WTC11 (cell line): Measurements from ENCODE around the gene FOXI1. TPM values are rescaled to one million over a fixed set of nuclear protein-coding genes. Genes with fewer than 3 reads are reported as not detected.

Source experiments
- ATAC-seq: fragments of 200-7000 bp; cut with Tn5 transposase; 2 replicates; pipeline ENCODE4 v1.10.0; 2021; ENCODE audit warnings: mild to moderate bottlenecking, moderate library complexity
- CTCF ChIA-PET: fragments of 300-600 bp; sonication (Branson Sonifier 250); formaldehyde crosslinking; loops from one replicate; lab custom pipeline; 2021; ENCODE audit warnings: antibody characterized with exemption; lab: Charles Lee
- POLR2A ChIA-PET: fragments of 350-600 bp; sonication (Branson Sonifier 250); formaldehyde crosslinking; loops from one replicate; lab custom pipeline; 2021; ENCODE audit warnings: antibody characterized with exemption; lab: Charles Lee
- DNase-seq: peaks from one replicate; pipeline ENCODE4 v3.0.0; 2021; ENCODE audit warnings: low spot score
- H3K27ac Mint-ChIP-seq: 2 replicates; pipeline ENCODE4 v1.8.0; 2021; ENCODE audit warnings: mixed read lengths
- H3K27me3 Mint-ChIP-seq: 2 replicates; pipeline ENCODE4 v1.8.0; 2021; ENCODE audit warnings: low read depth, mild to moderate bottlenecking, moderate library complexity, mixed read lengths
- H3K36me3 Mint-ChIP-seq: 2 replicates; pipeline ENCODE4 v1.8.0; 2021; ENCODE audit warnings: mixed read lengths
- H3K4me1 Mint-ChIP-seq: 2 replicates; pipeline ENCODE4 v1.8.0; 2022; ENCODE audit warnings: mixed read lengths
- H3K4me3 Mint-ChIP-seq: 2 replicates; pipeline ENCODE4 v1.8.0; 2021; ENCODE audit warnings: mild to moderate bottlenecking, moderate library complexity, mixed read lengths
- H3K9me3 Mint-ChIP-seq: 2 replicates; pipeline ENCODE4 v1.8.0; 2021; ENCODE audit warnings: mixed read lengths
- JAZF1 ChIP-seq: fragments of 250-450 bp; sonication (Bioruptor Pico); IDR thresholded peaks from 2 replicates; pipeline ENCODE4 v1.9.0; 2021; ENCODE audit warnings: moderate library complexity, mild to moderate bottlenecking, inconsistent platforms
- JUN ChIP-seq: sonication (generic); formaldehyde crosslinking; IDR thresholded peaks from 2 replicates; pipeline ENCODE4 v1.8.0; 2023; ENCODE audit warnings: mild to moderate bottlenecking, missing genetic modification reagents
- MXD4 ChIP-seq: fragments of 250-450 bp; sonication (Bioruptor Pico); IDR thresholded peaks from 2 replicates; pipeline ENCODE4 v1.8.0; 2021; ENCODE audit warnings: mild to moderate bottlenecking, moderate library complexity, borderline replicate concordance
- MYBL2 ChIP-seq: sonication (generic); formaldehyde crosslinking; IDR thresholded peaks from 2 replicates; pipeline ENCODE4 v1.8.1; 2023; ENCODE audit warnings: mild to moderate bottlenecking, moderate library complexity, missing genetic modification reagents
- NFE2L1 ChIP-seq: sonication (generic); formaldehyde crosslinking; IDR thresholded peaks from 2 replicates; pipeline ENCODE4 v1.8.1; 2023; ENCODE audit warnings: missing genetic modification reagents
- RORB ChIP-seq: fragments of 250-450 bp; sonication (Bioruptor Pico); IDR thresholded peaks from 2 replicates; pipeline ENCODE4 v1.9.0; 2021; ENCODE audit warnings: mild to moderate bottlenecking
- SMAD3 ChIP-seq: sonication (generic); formaldehyde crosslinking; IDR thresholded peaks from 2 replicates; pipeline ENCODE4 v1.8.0; 2022; ENCODE audit warnings: missing genetic modification reagents, mild to moderate bottlenecking, borderline replicate concordance
- SP1 ChIP-seq: sonication (generic); formaldehyde crosslinking; conservative IDR thresholded peaks from 2 replicates; pipeline ENCODE4 v1.8.1; 2022; ENCODE audit warnings: missing genetic modification reagents
- TCF7 ChIP-seq: sonication (generic); formaldehyde crosslinking; IDR thresholded peaks from 2 replicates; pipeline ENCODE4 v1.8.0; 2022; ENCODE audit warnings: mild to moderate bottlenecking, low read depth, missing genetic modification reagents, moderate library complexity
- TP53 ChIP-seq: sonication (generic); formaldehyde crosslinking; IDR thresholded peaks from 2 replicates; pipeline ENCODE4 v1.8.1; 2023; ENCODE audit warnings: mild to moderate bottlenecking, missing genetic modification reagents
- ZNF121 ChIP-seq: sonication (generic); formaldehyde crosslinking; IDR thresholded peaks from 2 replicates; pipeline ENCODE4 v1.8.0; 2023; ENCODE audit warnings: missing genetic modification reagents
- ZNF396 ChIP-seq: fragments of 250-450 bp; sonication (Bioruptor Pico); IDR thresholded peaks from 2 replicates; pipeline ENCODE4 v1.8.0; 2021; ENCODE audit warnings: mild to moderate bottlenecking, moderate library complexity, borderline replicate concordance
- total RNA-seq: library from RNA; stranded (reverse); gene quantifications from 3 replicates; pipeline ENCODE4 v1.2.3, GENCODE V29; 2021
- TF ChIP-seq, protein P1 (sequence below): sonication (generic); formaldehyde crosslinking; IDR thresholded peaks from 2 replicates; pipeline ENCODE4 v1.8.0; 2022; ENCODE audit warnings: mild to moderate bottlenecking, missing genetic modification reagents
- TF ChIP-seq, protein P2 (sequence below): sonication (generic); formaldehyde crosslinking; IDR thresholded peaks from 2 replicates; pipeline ENCODE4 v1.8.1; 2023; ENCODE audit warnings: mild to moderate bottlenecking, moderate library complexity, missing genetic modification reagents
- TF ChIP-seq, protein P3 (sequence below): sonication (generic); formaldehyde crosslinking; IDR thresholded peaks from 2 replicates; pipeline ENCODE4 v1.8.1; 2023; ENCODE audit warnings: mild to moderate bottlenecking, missing genetic modification reagents, moderate library complexity
- TF ChIP-seq, protein P4 (sequence below): sonication (generic); formaldehyde crosslinking; IDR thresholded peaks from 2 replicates; pipeline ENCODE4 v1.8.0; 2022; ENCODE audit warnings: mild to moderate bottlenecking, missing genetic modification reagents
- TF ChIP-seq, protein P5 (sequence below): sonication (generic); formaldehyde crosslinking; IDR thresholded peaks from 2 replicates; pipeline ENCODE4 v1.8.1; 2023; ENCODE audit warnings: mild to moderate bottlenecking, missing genetic modification reagents, borderline replicate concordance
- TF ChIP-seq, protein P6 (sequence below): fragments of 250-450 bp; sonication (Bioruptor Pico); IDR thresholded peaks from 2 replicates; pipeline ENCODE4 v2.1.2; 2022; ENCODE audit warnings: mild to moderate bottlenecking, moderate library complexity

Gene FOXI1
- total RNA-seq, 1 experiment from 2014 or later: not detected

DNA sequence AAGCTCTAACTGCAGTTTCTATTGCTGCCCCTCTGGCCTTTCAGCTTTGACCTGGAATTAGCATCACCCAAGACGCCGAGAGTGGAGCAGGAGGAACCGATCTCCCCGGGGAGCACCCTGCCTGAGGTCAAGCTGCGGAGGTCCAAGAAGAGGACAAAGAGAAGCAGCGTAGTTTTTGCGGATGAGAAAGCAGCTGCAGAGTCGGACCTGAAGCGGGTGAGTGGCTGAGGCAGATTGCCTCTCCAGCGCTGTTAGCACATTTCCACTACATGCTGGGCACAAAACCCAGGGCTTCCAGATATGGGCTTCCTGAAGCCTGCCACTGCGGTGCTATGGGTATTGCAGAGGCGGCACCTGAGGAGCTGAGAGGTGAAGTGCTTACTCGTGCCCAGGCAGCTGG is 26.8 kb upstream of the FOXI1 start (continued):
- TF ChIP-seq, protein P1, sequence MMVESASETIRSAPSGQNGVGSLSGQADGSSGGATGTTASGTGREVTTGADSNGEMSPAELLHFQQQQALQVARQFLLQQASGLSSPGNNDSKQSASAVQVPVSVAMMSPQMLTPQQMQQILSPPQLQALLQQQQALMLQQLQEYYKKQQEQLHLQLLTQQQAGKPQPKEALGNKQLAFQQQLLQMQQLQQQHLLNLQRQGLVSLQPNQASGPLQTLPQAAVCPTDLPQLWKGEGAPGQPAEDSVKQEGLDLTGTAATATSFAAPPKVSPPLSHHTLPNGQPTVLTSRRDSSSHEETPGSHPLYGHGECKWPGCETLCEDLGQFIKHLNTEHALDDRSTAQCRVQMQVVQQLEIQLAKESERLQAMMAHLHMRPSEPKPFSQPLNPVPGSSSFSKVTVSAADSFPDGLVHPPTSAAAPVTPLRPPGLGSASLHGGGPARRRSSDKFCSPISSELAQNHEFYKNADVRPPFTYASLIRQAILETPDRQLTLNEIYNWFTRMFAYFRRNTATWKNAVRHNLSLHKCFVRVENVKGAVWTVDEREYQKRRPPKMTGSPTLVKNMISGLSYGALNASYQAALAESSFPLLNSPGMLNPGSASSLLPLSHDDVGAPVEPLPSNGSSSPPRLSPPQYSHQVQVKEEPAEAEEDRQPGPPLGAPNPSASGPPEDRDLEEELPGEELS (CRISPR knock-in tag): no peak
- TF ChIP-seq JAZF1 (CRISPR knock-in tag) (no peak), ZNF396 (CRISPR knock-in tag) (no peak), TP53 (CRISPR knock-in tag) (no peak), SMAD3 (CRISPR knock-in tag) (no peak), TCF7 (no peak)

DNA sequence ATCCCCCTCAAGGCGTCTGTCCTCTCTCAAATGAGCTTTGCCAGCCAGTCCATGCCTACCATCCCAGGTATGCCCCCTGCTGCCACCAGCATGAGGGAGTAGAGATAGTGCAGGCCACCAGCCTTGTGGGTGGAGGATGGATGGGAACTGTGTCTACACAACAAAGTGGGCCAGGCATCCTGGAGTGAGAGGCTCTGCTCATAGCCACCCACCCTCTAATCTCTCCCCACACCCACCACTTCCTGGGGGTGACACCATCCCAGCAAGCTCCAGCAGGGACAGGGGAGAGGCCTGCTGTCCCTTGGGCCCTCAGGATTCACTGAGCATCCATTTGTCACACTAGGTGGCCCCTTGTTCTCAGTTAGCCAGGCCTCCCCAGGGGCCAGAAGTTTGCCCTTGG is 25.5 kb upstream of the FOXI1 start:
- ATAC-seq: no peak
- Mint-ChIP-seq H3K4me3 (no peak overlapping the region), H3K27me3 (no peaks in the 10 kb centered on the region), H3K36me3 (no peaks in the 10 kb centered on the region), H3K9me3 (no peaks in the 10 kb centered on the region), H3K4me1 (no peaks in the 10 kb centered on the region), H3K27ac (no peak overlapping the region)
- TF ChIP-seq ZNF121: no peak
- TF ChIP-seq, protein P2, sequence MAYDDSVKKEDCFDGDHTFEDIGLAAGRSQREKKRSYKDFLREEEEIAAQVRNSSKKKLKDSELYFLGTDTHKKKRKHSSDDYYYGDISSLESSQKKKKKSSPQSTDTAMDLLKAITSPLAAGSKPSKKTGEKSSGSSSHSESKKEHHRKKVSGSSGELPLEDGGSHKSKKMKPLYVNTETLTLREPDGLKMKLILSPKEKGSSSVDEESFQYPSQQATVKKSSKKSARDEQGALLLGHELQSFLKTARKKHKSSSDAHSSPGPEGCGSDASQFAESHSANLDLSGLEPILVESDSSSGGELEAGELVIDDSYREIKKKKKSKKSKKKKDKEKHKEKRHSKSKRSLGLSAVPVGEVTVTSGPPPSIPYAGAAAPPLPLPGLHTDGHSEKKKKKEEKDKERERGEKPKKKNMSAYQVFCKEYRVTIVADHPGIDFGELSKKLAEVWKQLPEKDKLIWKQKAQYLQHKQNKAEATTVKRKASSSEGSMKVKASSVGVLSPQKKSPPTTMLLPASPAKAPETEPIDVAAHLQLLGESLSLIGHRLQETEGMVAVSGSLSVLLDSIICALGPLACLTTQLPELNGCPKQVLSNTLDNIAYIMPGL (CRISPR knock-in tag): no peak
- no peak for TF ChIP-seq MYBL2 (CRISPR knock-in tag)
- POLR2A ChIA-PET: no interaction called here
- CTCF ChIA-PET: interaction anchor here (1.1 to 1.5 kb wide), 2 partner anchors 9 to 10 kb away, joined by 3 to 5 read pairs; no protein-coding TSS in a partner anchor
- DNase-seq: no peak

DNA sequence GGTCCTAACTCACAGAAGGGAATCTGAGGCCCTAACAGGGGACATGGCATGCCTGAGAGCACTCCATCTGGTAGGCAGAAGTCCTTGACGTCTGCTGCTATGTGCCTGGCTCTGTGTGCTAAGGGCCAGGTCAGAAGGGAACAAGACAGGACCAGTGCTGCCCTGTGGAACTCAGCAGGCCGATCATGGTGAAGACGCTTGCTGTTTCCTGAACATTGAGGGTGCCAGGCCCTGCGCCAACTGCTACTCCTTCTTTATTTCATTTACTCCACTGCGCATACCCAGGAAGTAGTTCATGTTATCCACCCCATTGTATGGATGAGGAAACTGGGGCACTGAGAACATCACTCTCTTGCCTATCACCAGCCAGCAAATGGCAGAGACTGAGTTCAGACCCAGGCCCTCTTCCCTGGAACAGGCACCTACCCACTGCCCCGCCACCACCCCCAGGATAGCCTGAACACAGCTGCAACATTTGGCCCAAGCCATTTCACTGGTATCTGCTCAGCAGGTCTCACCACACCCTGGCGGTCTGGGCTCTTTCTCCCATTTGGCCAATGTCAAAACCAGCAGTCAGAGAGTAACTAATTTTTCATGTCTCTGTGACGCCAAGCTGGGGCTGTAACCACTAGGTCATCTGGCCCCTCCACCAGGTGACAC is 24.8 kb upstream of the FOXI1 start:
- POLR2A ChIA-PET: no interaction called here
- TF ChIP-seq, protein P3, sequence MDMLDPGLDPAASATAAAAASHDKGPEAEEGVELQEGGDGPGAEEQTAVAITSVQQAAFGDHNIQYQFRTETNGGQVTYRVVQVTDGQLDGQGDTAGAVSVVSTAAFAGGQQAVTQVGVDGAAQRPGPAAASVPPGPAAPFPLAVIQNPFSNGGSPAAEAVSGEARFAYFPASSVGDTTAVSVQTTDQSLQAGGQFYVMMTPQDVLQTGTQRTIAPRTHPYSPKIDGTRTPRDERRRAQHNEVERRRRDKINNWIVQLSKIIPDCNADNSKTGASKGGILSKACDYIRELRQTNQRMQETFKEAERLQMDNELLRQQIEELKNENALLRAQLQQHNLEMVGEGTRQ: no peak
- TF ChIP-seq RORB (CRISPR knock-in tag): no peak
- no peak for TF ChIP-seq MXD4
- TF ChIP-seq JUN: no peak
- DNase-seq: no peak
- CTCF ChIA-PET: interaction anchor here (1.1 kb wide), 1 partner anchor 10 kb away, joined by 3 read pairs; no protein-coding TSS in a partner anchor
- Mint-ChIP-seq H3K36me3 (no peaks in the 10 kb centered on the region), H3K27me3 (no peaks in the 10 kb centered on the region), H3K9me3 (no peaks in the 10 kb centered on the region), H3K4me1 (no peaks in the 10 kb centered on the region), H3K27ac (no peak overlapping the region), H3K4me3 (no peak overlapping the region)
- no peak for ATAC-seq

DNA sequence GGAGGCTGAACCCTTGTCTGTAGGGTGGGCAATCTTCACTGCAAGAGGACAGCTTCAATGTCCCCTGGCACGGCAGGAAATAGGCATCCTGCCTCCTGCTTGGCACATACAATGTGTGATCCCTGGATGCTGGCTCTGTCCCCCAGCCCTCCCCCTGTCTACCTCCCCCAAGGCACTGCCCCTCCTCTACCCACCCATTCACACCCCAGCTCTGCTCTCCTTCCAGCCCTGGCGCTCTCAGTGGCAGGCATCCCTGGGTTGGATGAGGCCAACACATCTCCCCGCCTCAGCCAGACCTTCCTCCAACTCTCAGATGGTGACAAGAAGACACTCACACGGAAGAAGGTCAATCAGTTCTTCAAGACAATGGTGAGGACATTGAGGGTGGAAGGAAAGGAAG is 24.1 kb upstream of the FOXI1 start:
- H3K4me3 Mint-ChIP-seq: no peak overlapping the region
- no peaks in the 10 kb centered on the region for H3K4me1 Mint-ChIP-seq
- H3K27me3 Mint-ChIP-seq: no peaks in the 10 kb centered on the region
- POLR2A ChIA-PET: no interaction called here
- no peaks in the 10 kb centered on the region for H3K9me3 Mint-ChIP-seq
- CTCF ChIA-PET: no interaction called here
- no peak overlapping the region for H3K27ac Mint-ChIP-seq
- no peak for ATAC-seq
- no peak for DNase-seq
- no peaks in the 10 kb centered on the region for H3K36me3 Mint-ChIP-seq
- TF ChIP-seq, protein P4, sequence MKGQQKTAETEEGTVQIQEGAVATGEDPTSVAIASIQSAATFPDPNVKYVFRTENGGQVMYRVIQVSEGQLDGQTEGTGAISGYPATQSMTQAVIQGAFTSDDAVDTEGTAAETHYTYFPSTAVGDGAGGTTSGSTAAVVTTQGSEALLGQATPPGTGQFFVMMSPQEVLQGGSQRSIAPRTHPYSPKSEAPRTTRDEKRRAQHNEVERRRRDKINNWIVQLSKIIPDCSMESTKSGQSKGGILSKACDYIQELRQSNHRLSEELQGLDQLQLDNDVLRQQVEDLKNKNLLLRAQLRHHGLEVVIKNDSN (CRISPR knock-in tag): no peak
- TF ChIP-seq TCF7: no peak
- TF ChIP-seq, protein P5, sequence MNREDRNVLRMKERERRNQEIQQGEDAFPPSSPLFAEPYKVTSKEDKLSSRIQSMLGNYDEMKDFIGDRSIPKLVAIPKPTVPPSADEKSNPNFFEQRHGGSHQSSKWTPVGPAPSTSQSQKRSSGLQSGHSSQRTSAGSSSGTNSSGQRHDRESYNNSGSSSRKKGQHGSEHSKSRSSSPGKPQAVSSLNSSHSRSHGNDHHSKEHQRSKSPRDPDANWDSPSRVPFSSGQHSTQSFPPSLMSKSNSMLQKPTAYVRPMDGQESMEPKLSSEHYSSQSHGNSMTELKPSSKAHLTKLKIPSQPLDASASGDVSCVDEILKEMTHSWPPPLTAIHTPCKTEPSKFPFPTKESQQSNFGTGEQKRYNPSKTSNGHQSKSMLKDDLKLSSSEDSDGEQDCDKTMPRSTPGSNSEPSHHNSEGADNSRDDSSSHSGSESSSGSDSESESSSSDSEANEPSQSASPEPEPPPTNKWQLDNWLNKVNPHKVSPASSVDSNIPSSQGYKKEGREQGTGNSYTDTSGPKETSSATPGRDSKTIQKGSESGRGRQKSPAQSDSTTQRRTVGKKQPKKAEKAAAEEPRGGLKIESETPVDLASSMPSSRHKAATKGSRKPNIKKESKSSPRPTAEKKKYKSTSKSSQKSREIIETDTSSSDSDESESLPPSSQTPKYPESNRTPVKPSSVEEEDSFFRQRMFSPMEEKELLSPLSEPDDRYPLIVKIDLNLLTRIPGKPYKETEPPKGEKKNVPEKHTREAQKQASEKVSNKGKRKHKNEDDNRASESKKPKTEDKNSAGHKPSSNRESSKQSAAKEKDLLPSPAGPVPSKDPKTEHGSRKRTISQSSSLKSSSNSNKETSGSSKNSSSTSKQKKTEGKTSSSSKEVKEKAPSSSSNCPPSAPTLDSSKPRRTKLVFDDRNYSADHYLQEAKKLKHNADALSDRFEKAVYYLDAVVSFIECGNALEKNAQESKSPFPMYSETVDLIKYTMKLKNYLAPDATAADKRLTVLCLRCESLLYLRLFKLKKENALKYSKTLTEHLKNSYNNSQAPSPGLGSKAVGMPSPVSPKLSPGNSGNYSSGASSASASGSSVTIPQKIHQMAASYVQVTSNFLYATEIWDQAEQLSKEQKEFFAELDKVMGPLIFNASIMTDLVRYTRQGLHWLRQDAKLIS (CRISPR knock-in tag): no peak
- no peak for TF ChIP-seq SP1 (CRISPR knock-in tag)
- no peak for TF ChIP-seq NFE2L1 (CRISPR knock-in tag)
- TF ChIP-seq, protein P6, sequence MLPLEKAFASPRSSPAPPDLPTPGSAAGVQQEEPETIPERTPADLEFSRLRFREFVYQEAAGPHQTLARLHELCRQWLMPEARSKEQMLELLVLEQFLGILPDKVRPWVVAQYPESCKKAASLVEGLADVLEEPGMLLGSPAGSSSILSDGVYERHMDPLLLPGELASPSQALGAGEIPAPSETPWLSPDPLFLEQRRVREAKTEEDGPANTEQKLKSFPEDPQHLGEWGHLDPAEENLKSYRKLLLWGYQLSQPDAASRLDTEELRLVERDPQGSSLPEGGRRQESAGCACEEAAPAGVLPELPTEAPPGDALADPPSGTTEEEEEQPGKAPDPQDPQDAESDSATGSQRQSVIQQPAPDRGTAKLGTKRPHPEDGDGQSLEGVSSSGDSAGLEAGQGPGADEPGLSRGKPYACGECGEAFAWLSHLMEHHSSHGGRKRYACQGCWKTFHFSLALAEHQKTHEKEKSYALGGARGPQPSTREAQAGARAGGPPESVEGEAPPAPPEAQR (CRISPR knock-in tag): no peak
